H9 (cell line): ENCODE measurements around the gene SLC46A3. TPM values are rescaled to one million over a fixed set of nuclear protein-coding genes. Genes with fewer than 3 reads are reported as not detected.

ENCODE experiments used
- DNase-seq: peaks from one replicate; pipeline ENCODE4 v3.0.0-alpha.2; 2017
- H2AFZ ChIP-seq: one replicate; pipeline ENCODE4 v1.6.1; 2013; ENCODE audit warnings: mild to moderate bottlenecking, low read length, control low read depth, moderate library complexity
- H2AK5ac ChIP-seq: 2 replicates; pipeline ENCODE4 v1.6.1; 2013; ENCODE audit warnings: low read length, control low read depth, mixed read lengths; ENCODE audit not compliant: insufficient read length
- H2BK120ac ChIP-seq: one replicate; pipeline ENCODE4 v1.6.1; 2013; ENCODE audit warnings: low read depth, mild to moderate bottlenecking, low read length, control low read depth, inconsistent platforms; ENCODE audit not compliant: poor library complexity, severe bottlenecking
- H2BK12ac ChIP-seq: 2 replicates; pipeline ENCODE4 v1.6.1; 2013; ENCODE audit warnings: low read length, control low read depth, mixed read lengths, low read depth; ENCODE audit not compliant: insufficient read length
- H2BK15ac ChIP-seq: 2 replicates; pipeline ENCODE4 v1.6.1; 2013; ENCODE audit warnings: low read depth, low read length, control low read depth
- H2BK20ac ChIP-seq: one replicate; pipeline ENCODE4 v1.6.1; 2013; ENCODE audit warnings: low read depth, mild to moderate bottlenecking, low read length, control low read depth, inconsistent platforms; ENCODE audit not compliant: poor library complexity, severe bottlenecking
- H2BK5ac ChIP-seq: 2 replicates; pipeline ENCODE4 v1.6.1; 2013; ENCODE audit warnings: low read length, control low read depth, mixed read lengths; ENCODE audit not compliant: insufficient read length
- H3K14ac ChIP-seq: 2 replicates; pipeline ENCODE4 v1.6.1; 2013; ENCODE audit warnings: low read length, control low read depth; ENCODE audit not compliant: insufficient read depth
- H3K18ac ChIP-seq: 2 replicates; pipeline ENCODE4 v1.6.1; 2013; ENCODE audit warnings: low read depth, mild to moderate bottlenecking, mixed read lengths, low read length, control low read depth; ENCODE audit not compliant: insufficient read length
- H3K23ac ChIP-seq: 2 replicates; pipeline ENCODE4 v1.6.1; 2013; ENCODE audit warnings: low read length, control low read depth, mixed read lengths, low read depth; ENCODE audit not compliant: insufficient read length
- H3K23me2 ChIP-seq: 2 replicates; pipeline ENCODE4 v1.6.1; 2013; ENCODE audit warnings: low read depth, mild to moderate bottlenecking, mixed read lengths, low read length, control low read depth; ENCODE audit not compliant: insufficient read length, poor library complexity, severe bottlenecking
- H3K27ac ChIP-seq: 2 replicates; pipeline ENCODE4 v1.5.1; 2013; ENCODE audit warnings: low read length, control low read depth, mixed read lengths, low read depth; ENCODE audit not compliant: insufficient read length
- H3K27me3 ChIP-seq: 2 replicates; pipeline ENCODE4 v1.6.1; 2013; ENCODE audit warnings: low read length, control low read depth, inconsistent platforms; ENCODE audit not compliant: insufficient read depth
- H3K4ac ChIP-seq: 2 replicates; pipeline ENCODE4 v1.6.1; 2013; ENCODE audit warnings: low read depth, mild to moderate bottlenecking, control low read depth, inconsistent platforms, low read length, moderate library complexity
- H3K4me1 ChIP-seq: 2 replicates; pipeline ENCODE4 v1.6.1; 2013; ENCODE audit warnings: low read length, control low read depth, inconsistent platforms; ENCODE audit not compliant: insufficient read depth
- H3K4me2 ChIP-seq: 2 replicates; pipeline ENCODE4 v1.6.1; 2013; ENCODE audit warnings: low read length, control low read depth, mixed read lengths; ENCODE audit not compliant: insufficient read length, insufficient read depth
- H3K56ac ChIP-seq: 2 replicates; pipeline ENCODE4 v1.6.1; 2013; ENCODE audit warnings: low read depth, mild to moderate bottlenecking, mixed read lengths, low read length, control low read depth; ENCODE audit not compliant: insufficient read length
- H3K79me1 ChIP-seq: 2 replicates; pipeline ENCODE4 v1.6.1; 2013; ENCODE audit warnings: low read depth, mild to moderate bottlenecking, moderate library complexity, low read length, control low read depth, inconsistent platforms; ENCODE audit not compliant: insufficient read depth, poor library complexity, severe bottlenecking
- H3K79me2 ChIP-seq: 2 replicates; pipeline ENCODE4 v1.6.1; 2013; ENCODE audit warnings: low read length, control low read depth, inconsistent platforms; ENCODE audit not compliant: insufficient read depth
- H3K9ac ChIP-seq: 2 replicates; pipeline ENCODE4 v1.6.1; 2013; ENCODE audit warnings: low read length, control low read depth, mixed read lengths; ENCODE audit not compliant: insufficient read length; ENCODE audit errors: extremely low read depth
- H3K9me3 ChIP-seq: one replicate; pipeline ENCODE4 v1.6.1; 2013; ENCODE audit warnings: low read depth, low read length, inconsistent platforms; ENCODE audit not compliant: control insufficient read depth
- H3T11ph ChIP-seq: one replicate; pipeline ENCODE4 v1.6.1; 2013; ENCODE audit warnings: mild to moderate bottlenecking, low read length, control low read depth, inconsistent platforms
- H4K20me1 ChIP-seq: one replicate; pipeline ENCODE4 v1.6.1; 2013; ENCODE audit not compliant: control insufficient read depth, insufficient read length, insufficient read depth
- H4K5ac ChIP-seq: 2 replicates; pipeline ENCODE4 v1.6.1; 2013; ENCODE audit warnings: low read depth, mild to moderate bottlenecking, mixed read lengths, low read length, control low read depth; ENCODE audit not compliant: insufficient read length
- H4K8ac ChIP-seq: replicated peaks from 2 replicates; pipeline ENCODE4 v1.6.1; 2013; ENCODE audit warnings: low read length, control low read depth, mixed read lengths, low read depth; ENCODE audit not compliant: insufficient read length
- H4K91ac ChIP-seq: 2 replicates; pipeline ENCODE4 v1.6.1; 2013; ENCODE audit warnings: low read depth, mild to moderate bottlenecking, moderate library complexity, mixed read lengths, low read length, control low read depth; ENCODE audit not compliant: insufficient read length
- H3K27ac Mint-ChIP-seq, 3 experiments: 2 replicates in 2 of 3; 3 replicates in 1 of 3; pipeline ENCODE4 v1.8.0; 2020 to 2021; ENCODE audit warnings: mixed read lengths in 3 of 3, mild to moderate bottlenecking in 1 of 3, moderate library complexity in 1 of 3
- H3K27me3 Mint-ChIP-seq: 2 replicates; pipeline ENCODE4 v1.8.0; 2021; ENCODE audit warnings: low read depth, mild to moderate bottlenecking, moderate library complexity, mixed read lengths
- H3K36me3 Mint-ChIP-seq, 3 experiments: 2 replicates in 2 of 3; 3 replicates in 1 of 3; pipeline ENCODE4 v1.8.0; 2020 to 2021; ENCODE audit warnings: low read depth in 3 of 3, mixed read lengths in 3 of 3; ENCODE audit not compliant: insufficient read depth in 1 of 3
- H3K4me1 Mint-ChIP-seq, 2 experiments: 2 replicates each; pipeline ENCODE4 v1.8.0; 2020; ENCODE audit warnings: mixed read lengths in 2 of 2
- H3K4me3 Mint-ChIP-seq, 2 experiments: 2 replicates in 1 of 2; 3 replicates in 1 of 2; pipeline ENCODE4 v1.8.0; 2020 to 2021; ENCODE audit warnings: mild to moderate bottlenecking in 2 of 2, mixed read lengths in 2 of 2, moderate library complexity in 1 of 2
- H3K9me3 Mint-ChIP-seq, 2 experiments: 2 replicates in 1 of 2; 3 replicates in 1 of 2; pipeline ENCODE4 v1.8.0; 2020; ENCODE audit warnings: mild to moderate bottlenecking in 2 of 2, mixed read lengths in 2 of 2, moderate library complexity in 1 of 2
- CTCF ChIP-seq: fragments of 200-600 bp; sonication (generic); conservative IDR thresholded peaks from 3 replicates; pipeline ENCODE4 v1.8.0; 2021; ENCODE audit warnings: antibody characterized with exemption, mild to moderate bottlenecking
- WGBS: extraction: QIAGEN DNeasy Blood & Tissue Kit; methylation state at CpG from one replicate; pipeline ENCODE4 v1.1.7; 2013; ENCODE audit warnings: missing lambda C conversion rate, low lambda C conversion rate, mixed read lengths; ENCODE audit not compliant: insufficient read length; ENCODE audit errors: extremely low coverage; 5-methylcytosine and 5-hydroxymethylcytosine counted together
- total RNA-seq: library from RNA; stranded (reverse); gene quantifications from 2 replicates; pipeline ENCODE4 v1.2.1, GENCODE V29; 2021

The SLC46A3 gene
- total RNA-seq, 1 experiment from 2014 or later: 0.26 TPM

GRCh38 chr13:28651810-28652401 is 66.9 kb downstream of the SLC46A3 start:
- H3K4me3 Mint-ChIP-seq: no peak overlapping the region
- Histone ChIP-seq H3K23me2 (no peaks in the 10 kb centered on the region), H3K9me3 (no peaks in the 10 kb centered on the region), H4K5ac (no peak overlapping the region), H2AK5ac (no peak overlapping the region), H3T11ph (no peak overlapping the region), H2BK120ac (no peak overlapping the region), H4K91ac (no peak overlapping the region), H3K79me1 (no peaks in the 10 kb centered on the region), H3K23ac (no peak overlapping the region), H3K79me2 (no peaks in the 10 kb centered on the region), H2BK12ac (no peak overlapping the region), H3K56ac (no peak overlapping the region), H3K27ac (no peak overlapping the region), H3K9ac (no peak overlapping the region), H3K4me1 (no peaks in the 10 kb centered on the region), H2BK15ac (no peak overlapping the region), H2BK20ac (no peak overlapping the region), H3K4ac (no peak overlapping the region), H2BK5ac (no peak overlapping the region), H3K27me3 (no peaks in the 10 kb centered on the region), H2AFZ (no peak overlapping the region), H3K18ac (no peak overlapping the region), H3K4me2 (no peak overlapping the region), H4K8ac (no peak overlapping the region), H3K14ac (no peak overlapping the region), H4K20me1 (no peaks in the 10 kb centered on the region)
- H3K27me3 Mint-ChIP-seq: no peaks in the 10 kb centered on the region
- H3K36me3 Mint-ChIP-seq: no peaks in the 10 kb centered on the region
- no peak for TF ChIP-seq CTCF
- no peak for DNase-seq
- H3K9me3 Mint-ChIP-seq: no peaks in the 10 kb centered on the region
- no peak overlapping the region for H3K27ac Mint-ChIP-seq
- peaks cover 15 to 16% of the 10 kb centered on the region in 2 experiments for H3K4me1 Mint-ChIP-seq
- WGBS: no CpG with 5 or more reads among the region's 7 CpGs
